OCI-LY1 (cell line): Measurements from ENCODE around the gene ARHGAP27.
"Not testable (repeated sequence)": the region's sequence is repeated elsewhere in the genome, so short reads cannot be mapped to it uniquely, and the experiment has no call there.

Experiments
- H2AFZ ChIP-seq: fragments of 200-600 bp; sonication (generic), shearing (Covaris generic); 2 replicates; pipeline ENCODE4 v1.6.0; 2014; ENCODE audit warnings: antibody characterized with exemption, mild to moderate bottlenecking, low read length
- H3F3A ChIP-seq: fragments of 200-600 bp; sonication (generic), shearing (Covaris generic); 2 replicates; pipeline ENCODE4 v1.6.0; 2014; ENCODE audit warnings: mild to moderate bottlenecking, antibody characterized with exemption, low read length, moderate library complexity; ENCODE audit not compliant: insufficient read depth
- H3K27ac ChIP-seq: fragments of 200-600 bp; sonication (generic); 2 replicates; pipeline ENCODE4 v1.5.1; 2014; ENCODE audit warnings: low read length, mixed run types, mild to moderate bottlenecking, low read depth; ENCODE audit not compliant: poor library complexity, severe bottlenecking
- H3K27me3 ChIP-seq: fragments of 200-600 bp; sonication (generic); 2 replicates; pipeline ENCODE4 v1.6.0; 2014; ENCODE audit warnings: antibody characterized with exemption, mild to moderate bottlenecking, low read length, moderate library complexity; ENCODE audit not compliant: insufficient read depth
- H3K36me3 ChIP-seq: fragments of 200-600 bp; sonication (generic); 2 replicates; pipeline ENCODE4 v1.6.1; 2014; ENCODE audit warnings: mild to moderate bottlenecking, antibody characterized with exemption, low read length, moderate library complexity, mixed read lengths; ENCODE audit not compliant: insufficient read depth
- H3K4me1 ChIP-seq: fragments of 200-600 bp; sonication (generic); 2 replicates; pipeline ENCODE4 v1.5.1; 2014; ENCODE audit warnings: mild to moderate bottlenecking, low read length, moderate library complexity; ENCODE audit not compliant: insufficient read depth, severe bottlenecking
- H3K4me2 ChIP-seq: fragments of 200-600 bp; sonication (generic), shearing (Covaris generic); 2 replicates; pipeline ENCODE4 v1.6.1; 2014; ENCODE audit warnings: low read length
- H3K4me3 ChIP-seq: fragments of 200-600 bp; sonication (generic); 2 replicates; pipeline ENCODE4 v1.5.1; 2014; ENCODE audit warnings: low read length, low read depth, mild to moderate bottlenecking, mixed read lengths; ENCODE audit not compliant: poor library complexity, severe bottlenecking
- H3K79me2 ChIP-seq: fragments of 200-600 bp; shearing (Covaris generic); 2 replicates; pipeline ENCODE4 v1.6.1; 2016; ENCODE audit warnings: mixed run types, low read length, mixed read lengths; ENCODE audit not compliant: insufficient read depth
- H3K9ac ChIP-seq: fragments of 200-600 bp; sonication (generic), shearing (Covaris generic); 2 replicates; pipeline ENCODE4 v1.6.1; 2014; ENCODE audit warnings: mild to moderate bottlenecking, low read length, mixed read lengths
- H3K9me2 ChIP-seq: fragments of 200-600 bp; sonication (generic), shearing (Covaris generic); 2 replicates; pipeline ENCODE4 v1.6.1; 2014; ENCODE audit warnings: low read depth, mild to moderate bottlenecking, low read length, mixed read lengths
- H3K9me3 ChIP-seq: fragments of 200-600 bp; shearing (Covaris generic); 2 replicates; pipeline ENCODE4 v1.6.1; 2014; ENCODE audit warnings: low read length, mixed read lengths
- H4K20me1 ChIP-seq: fragments of 200-600 bp; sonication (generic), shearing (Covaris generic); 2 replicates; pipeline ENCODE4 v1.6.0; 2016; ENCODE audit warnings: mild to moderate bottlenecking, low read length; ENCODE audit not compliant: insufficient read depth
- EZH2 ChIP-seq: fragments of 200-600 bp; sonication (generic), shearing (Covaris generic); IDR thresholded peaks from 2 replicates; pipeline ENCODE4 v1.8.0; 2017; ENCODE audit warnings: borderline replicate concordance, mixed run types, mild to moderate bottlenecking, antibody characterized with exemption, low read length, moderate library complexity, mixed read lengths
- TF ChIP-seq, protein P1 (sequence below): fragments of 200-600 bp; sonication (generic), shearing (Covaris generic); IDR thresholded peaks from 2 replicates; pipeline ENCODE4 v1.5.1; 2017; ENCODE audit warnings: mild to moderate bottlenecking, antibody characterized with exemption, low read length, moderate library complexity, mixed read lengths

Gene ARHGAP27

DNA sequence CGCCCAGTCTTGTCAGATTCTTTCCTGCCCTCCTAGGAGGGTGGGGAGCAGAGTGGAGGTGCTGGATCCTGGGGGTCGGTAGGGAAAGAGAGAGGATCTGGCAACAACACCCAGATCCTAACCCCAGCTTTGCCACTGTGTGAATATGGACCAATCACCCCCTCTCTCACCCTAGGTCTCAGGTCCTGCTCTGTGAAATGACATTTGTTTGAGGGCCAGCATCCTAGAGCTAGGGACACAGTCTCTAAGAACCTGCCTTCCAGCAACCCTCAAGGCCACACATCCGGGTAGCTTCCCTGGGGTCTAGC, 87.5 kb downstream of the ARHGAP27 start:
- Histone ChIP-seq H4K20me1 (no peaks in the 10 kb centered on the region), H3K4me3 (no peak overlapping the region), H3K4me2 (no peak overlapping the region), H3K9me3 (no peaks in the 10 kb centered on the region), H3K27me3 (no peaks in the 10 kb centered on the region), H3K36me3 (no peaks in the 10 kb centered on the region), H3F3A (no peaks in the 10 kb centered on the region), H3K27ac (no peak overlapping the region), H3K9ac (no peak overlapping the region), H3K4me1 (no peaks in the 10 kb centered on the region), H2AFZ (no peak overlapping the region), H3K79me2 (no peaks in the 10 kb centered on the region), H3K9me2 (no peaks in the 10 kb centered on the region)
- TF ChIP-seq EZH2 = no peak
- TF ChIP-seq, protein P1, sequence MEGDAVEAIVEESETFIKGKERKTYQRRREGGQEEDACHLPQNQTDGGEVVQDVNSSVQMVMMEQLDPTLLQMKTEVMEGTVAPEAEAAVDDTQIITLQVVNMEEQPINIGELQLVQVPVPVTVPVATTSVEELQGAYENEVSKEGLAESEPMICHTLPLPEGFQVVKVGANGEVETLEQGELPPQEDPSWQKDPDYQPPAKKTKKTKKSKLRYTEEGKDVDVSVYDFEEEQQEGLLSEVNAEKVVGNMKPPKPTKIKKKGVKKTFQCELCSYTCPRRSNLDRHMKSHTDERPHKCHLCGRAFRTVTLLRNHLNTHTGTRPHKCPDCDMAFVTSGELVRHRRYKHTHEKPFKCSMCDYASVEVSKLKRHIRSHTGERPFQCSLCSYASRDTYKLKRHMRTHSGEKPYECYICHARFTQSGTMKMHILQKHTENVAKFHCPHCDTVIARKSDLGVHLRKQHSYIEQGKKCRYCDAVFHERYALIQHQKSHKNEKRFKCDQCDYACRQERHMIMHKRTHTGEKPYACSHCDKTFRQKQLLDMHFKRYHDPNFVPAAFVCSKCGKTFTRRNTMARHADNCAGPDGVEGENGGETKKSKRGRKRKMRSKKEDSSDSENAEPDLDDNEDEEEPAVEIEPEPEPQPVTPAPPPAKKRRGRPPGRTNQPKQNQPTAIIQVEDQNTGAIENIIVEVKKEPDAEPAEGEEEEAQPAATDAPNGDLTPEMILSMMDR = no peak

DNA sequence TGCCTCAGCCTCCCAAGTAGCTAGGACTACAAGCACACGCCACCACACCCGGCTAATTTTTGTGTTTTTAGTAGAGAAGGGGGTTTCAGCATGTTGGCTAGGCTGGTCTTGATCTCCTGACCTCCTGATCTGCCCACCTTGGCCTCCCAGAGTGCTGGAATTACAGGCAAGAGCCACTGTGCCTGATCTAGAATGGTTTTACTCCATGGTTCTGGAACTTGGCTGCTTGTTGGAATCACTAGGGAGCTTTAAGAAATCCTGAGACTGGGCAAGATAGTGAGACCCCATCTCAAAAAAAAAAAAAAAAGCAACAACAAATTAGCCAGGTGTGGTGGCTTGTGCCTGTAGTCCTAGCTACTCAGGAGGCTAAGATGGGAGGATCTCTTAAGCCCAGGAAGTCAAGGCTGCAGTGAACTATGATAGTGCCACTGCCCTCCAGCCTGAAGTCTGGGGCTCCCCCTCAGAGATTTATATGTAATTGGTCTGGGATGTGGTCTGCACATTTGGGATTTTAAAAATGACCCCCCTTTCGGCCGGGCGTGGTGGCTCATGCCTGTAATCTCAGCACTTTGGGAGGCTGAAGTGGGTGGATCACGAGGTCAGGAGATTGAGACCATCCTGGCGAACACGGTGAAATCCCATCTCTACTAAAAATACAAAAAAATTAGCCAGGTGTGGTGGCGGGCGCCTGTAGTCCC, 88.6 kb downstream of the ARHGAP27 start:
- H3K79me2 ChIP-seq, H4K20me1 ChIP-seq, H3K9ac ChIP-seq, H3F3A ChIP-seq, H3K27ac ChIP-seq, H3K4me3 ChIP-seq, H3K4me2 ChIP-seq, H3K27me3 ChIP-seq, H3K9me3 ChIP-seq, H3K9me2 ChIP-seq, H3K36me3 ChIP-seq, H3K4me1 ChIP-seq, H2AFZ ChIP-seq: not testable (repeated sequence)
